Putamen (tissue), 1 donor: ENCODE measurements around the gene HMGN5.
A peak's percentile ranks its signal among the peaks of the same experiment; 100 is the strongest.

Experiments used
- DNase-seq: peaks from one replicate; pipeline ENCODE4 v3.0.0-alpha.2; 2016; ENCODE audit warnings: low spot score

Gene HMGN5, protein sequence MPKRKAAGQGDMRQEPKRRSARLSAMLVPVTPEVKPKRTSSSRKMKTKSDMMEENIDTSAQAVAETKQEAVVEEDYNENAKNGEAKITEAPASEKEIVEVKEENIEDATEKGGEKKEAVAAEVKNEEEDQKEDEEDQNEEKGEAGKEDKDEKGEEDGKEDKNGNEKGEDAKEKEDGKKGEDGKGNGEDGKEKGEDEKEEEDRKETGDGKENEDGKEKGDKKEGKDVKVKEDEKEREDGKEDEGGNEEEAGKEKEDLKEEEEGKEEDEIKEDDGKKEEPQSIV

DNA sequence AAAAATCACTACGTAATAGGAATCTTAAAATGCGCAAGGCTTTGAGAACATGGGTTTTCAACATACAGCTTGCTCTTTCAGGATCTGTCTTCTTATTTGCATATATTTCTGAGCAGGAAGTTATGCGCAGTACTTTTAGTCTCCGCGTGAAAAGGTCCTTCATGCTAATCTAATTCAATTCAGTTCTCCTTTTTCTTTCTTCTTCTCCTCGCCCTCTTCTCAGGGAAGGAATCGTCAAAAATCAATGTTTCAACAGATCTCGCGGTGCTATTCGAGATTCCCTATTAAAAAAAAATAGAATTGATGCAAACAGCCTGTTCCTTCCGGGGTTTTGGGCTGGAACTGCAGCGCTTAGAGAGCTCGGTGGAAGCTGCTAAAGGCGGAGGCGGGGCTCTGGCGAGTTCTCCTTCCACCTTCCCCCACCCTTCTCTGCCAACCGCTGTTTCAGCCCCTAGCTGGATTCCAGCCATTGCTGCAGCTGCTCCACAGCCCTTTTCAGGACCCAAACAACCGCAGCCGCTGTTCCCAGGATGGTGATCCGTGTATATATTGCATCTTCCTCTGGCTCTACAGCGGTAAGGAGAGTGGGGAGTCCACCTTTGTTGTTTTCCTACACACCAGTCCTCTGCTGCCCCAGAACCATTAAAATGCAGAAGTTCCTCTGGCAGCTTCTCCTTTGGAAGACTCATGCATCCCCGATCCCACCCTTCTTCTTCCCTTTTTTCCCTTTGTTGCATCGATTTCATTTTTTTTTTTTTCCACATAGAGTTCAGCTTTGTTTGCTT lies at the start of gene HMGN5, which contains the start of gene SH3BGRL:
TSS of gene HMGN5 (minus strand) at position 243 of the 785 bp plus-strand sequence. CDS start 80,364 bp downstream, outside the sequence.
TSS of gene SH3BGRL (plus strand) at position 432 of the 785 bp plus-strand sequence. CDS start at position 531, 99 bp downstream.
- DNase-seq, result peak; percentile 73

DNA sequence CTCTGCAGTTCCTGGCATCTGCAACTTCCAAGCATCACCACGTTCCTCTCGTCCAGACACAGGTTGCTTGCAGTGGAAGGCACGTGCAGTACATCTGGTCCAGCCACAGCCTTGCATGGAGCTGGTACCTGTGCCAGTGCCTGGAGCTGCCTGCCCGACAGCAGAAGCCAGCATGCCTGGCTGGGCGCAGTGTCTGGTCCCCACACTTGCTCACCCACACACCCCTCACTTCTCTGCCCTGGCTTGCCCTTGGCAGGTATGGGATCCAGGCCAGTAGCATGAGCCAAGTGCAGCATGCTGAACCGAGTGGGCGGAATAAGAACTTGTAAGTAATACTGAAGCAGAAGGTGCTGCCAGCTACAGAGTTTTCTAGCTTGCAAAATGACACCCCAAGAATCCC lies 40.0 kb upstream of the HMGN5 start:
- no peak for DNase-seq

DNA sequence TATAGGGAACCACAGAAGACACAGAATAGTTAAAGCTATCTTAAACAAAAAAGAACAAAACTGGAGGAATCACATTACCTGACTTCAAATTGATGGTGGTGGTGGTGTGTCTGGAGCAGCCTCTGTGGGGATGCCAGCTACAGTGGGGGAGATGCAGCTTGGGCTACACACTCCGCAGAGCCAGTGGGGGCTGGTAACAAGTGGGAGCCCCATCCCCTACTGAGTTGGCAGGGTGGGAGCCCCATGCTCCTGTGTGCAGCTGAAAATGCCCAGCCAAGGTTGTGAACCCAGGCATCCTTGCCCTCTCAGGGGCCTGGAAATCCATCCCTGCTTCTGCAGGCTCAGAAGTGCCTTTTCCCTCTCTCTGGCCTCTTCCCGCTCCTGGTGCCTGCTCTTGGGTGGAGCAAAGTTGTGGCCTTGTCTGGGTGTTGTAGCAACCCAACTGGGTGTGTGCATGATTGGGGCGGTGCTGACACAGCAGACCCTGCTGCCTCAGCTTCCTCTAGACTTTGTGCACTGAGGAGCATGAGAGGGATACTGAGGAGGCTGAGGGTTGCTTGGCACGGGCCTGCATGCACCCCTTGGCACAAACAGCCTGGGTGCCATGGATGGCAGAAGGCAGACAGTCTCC lies 39.1 kb upstream of the HMGN5 start:
- no peak for DNase-seq

DNA sequence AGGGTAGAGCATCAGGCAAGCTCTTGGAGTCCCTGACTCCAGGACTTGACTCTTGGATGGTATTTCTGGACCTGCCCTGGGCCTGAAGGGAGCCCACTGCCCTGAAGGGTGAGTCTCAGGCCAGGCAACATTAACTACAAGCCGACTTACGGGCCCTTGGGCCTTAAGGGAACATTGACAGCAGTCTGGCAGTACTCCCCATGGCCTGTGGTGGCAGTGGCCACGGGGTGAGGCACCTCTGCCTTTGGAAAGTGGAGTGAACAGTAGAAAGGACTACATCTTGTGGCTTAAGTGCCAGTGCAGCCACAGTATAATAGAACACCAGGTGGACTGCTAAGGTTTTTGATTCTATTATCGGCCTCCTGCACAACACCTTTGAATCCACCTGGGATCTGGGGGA lies 36.5 kb upstream of the HMGN5 start:
- no peak for DNase-seq

DNA sequence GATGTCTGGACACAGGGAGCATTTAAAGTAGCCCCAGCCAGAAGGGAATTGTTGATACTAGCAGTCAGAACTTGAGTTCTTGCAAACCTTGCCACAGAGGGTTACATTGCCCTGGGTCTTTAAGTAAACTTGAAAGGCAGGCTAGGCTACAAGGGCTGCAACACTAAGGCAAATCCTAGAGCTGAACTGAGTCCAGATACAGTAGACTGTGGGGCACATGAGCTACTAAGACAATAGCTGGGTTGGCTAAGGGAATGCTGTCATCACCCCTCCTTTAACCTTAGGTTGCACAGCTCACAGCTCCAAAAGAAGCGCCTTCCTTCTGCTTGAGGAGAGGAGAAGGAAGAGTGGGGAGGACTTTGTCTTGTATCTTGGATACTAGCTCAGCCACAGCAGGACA lies 35.8 kb upstream of the HMGN5 start:
- no peak for DNase-seq

DNA sequence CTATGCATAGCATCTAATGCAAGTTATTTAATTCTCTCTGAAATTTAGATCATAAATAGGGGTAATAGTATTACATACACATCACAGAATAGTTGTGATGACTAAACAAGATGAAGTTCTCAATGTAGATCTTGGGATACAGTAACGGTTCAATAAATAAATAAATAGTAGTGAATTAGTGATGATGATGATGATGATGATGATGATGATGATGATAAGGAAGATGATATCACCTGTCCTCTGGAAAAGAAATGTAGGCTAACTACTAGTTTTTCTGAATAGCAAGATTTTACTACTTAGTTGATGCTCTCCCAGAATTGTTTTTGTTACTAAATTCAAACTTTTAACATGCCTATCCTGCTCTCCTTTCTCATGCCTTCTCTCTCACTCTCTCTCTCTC lies 30.5 kb upstream of the HMGN5 start:
- no peak for DNase-seq

DNA sequence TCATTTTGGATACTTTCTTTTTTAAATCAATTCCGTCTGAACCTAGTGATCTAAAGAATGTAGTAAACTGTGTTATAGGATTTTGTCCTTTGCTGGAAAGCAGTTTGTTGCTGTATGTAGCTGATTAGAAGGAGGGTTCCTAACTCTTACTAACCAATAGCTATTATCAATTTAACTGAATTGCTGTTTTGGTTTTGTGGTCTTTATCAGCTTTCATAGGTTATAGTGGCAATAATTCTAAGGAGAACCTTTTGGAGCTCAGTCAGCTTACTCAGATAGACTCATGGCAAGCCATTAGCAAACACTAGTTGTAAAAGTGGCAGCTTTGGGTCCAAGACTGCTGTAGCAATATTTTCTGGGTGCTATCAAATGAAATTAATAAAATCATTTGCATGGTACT lies 29.8 kb upstream of the HMGN5 start:
- DNase-seq, result no peak

DNA sequence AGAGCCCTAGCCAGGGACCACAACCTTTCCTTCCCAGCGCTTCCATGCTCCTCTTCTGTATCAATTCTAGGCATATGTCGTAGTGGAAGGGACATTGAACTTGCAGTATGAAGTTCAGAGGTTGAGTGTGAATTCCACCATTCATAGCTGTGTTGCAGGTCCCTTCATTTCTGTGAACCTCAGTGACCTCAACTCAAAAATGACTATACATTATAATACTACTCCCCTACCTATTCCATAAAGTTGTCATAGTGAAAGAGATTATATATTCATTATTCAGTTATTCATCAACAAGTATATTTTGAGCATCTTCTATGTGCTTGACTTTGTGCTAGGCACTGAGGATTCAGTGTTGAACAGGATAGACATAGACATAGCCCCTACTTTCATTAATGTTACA lies 28.2 kb upstream of the HMGN5 start:
- DNase-seq, result no peak

DNA sequence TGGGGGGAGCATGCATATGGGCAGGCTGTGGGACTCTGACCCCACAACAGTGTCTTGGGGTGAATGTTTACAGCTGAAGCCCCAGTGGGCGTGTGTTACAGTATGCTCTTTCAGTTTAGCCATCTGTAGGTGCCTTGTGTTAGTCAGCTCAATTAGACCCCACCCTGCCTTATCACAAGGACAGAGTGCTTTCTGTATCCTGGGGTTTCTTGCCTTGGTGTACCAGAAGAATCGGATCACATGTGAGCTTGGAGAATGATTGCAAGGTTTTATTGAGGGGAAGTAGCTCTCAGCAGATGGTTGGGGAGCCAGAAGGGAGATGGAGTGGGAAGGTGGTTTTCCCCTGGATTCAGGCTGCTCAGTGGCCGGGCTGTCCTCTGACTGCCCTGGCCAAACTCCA lies 27.5 kb upstream of the HMGN5 start:
- DNase-seq, result no peak

DNA sequence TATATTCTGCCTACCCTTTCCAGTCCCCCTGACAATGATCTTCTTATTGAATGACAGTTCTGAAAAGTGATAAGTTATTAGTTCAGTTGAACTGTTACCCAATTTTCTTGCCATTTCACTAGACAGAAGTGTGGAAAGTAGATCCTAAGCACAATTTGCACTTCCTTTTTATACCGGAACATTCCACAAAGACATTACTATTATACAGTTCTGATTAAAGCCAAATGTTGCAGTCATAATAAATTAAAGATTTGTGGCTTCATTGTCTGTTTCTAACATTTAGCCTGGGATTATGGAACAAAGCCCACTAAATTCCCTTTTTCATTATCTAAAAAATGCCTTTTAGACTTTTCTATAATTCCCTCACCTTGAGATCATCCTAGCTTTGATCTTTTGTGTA lies 14.0 kb upstream of the HMGN5 start:
- DNase-seq, result no peak

DNA sequence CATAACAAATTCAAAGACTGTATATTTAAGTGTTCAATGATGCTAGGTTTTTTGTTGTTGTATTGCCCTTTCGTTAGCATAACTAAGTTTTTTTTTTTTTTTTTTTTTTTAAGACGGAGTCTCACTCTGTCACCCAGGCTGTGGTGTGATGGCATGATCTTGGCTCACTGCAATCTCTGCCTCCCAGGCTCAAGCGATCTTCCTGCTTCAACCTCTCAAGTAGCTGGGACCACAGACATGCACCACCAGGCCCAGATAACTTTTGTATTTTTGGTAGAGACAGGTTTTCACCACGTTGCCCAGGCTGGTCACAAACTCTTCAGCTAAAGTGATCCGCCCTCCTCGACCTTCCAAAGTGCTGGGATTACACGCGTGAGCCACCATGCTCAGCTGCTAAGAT lies 7.2 kb upstream of the HMGN5 start:
- no peak for DNase-seq

DNA sequence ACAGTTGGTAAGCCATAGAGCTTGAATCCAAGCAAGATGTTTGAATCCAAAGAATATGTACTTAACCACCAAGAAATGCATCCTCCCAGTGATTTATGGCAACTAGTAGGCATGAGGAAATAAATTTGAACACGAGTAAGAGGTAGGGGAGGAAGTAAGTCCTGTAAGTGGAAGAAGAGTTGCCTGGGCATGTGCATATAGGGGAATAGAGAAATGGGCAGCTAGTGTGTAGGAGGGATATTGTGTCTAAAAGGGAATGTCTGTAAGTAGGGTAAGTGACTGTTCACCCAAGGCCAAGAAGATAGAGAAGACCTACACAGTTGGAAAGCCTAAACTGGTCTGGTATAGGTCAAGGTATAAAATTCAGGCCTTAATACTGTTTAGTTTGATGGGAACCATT lies 4.8 kb upstream of the HMGN5 start:
- DNase-seq, result no peak

DNA sequence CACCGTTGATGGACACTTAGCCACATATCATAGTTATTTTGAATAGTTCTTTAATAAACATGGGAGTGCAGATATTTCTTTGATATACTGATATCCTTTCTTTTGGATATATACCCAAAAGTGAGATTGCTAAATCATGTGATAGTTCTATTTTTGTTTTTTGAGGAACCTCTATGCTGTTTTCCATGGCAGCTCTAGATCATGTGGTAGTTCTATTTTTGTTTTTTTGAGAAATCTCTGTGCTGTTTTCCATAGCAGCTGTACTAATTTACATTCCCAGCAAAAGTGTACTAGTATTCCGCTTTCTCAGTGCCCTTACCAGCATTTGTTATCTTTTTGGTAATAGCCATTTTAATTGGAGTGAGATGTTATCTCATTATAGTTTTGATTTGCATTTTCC lies 3.8 kb upstream of the HMGN5 start:
- no peak for DNase-seq

DNA sequence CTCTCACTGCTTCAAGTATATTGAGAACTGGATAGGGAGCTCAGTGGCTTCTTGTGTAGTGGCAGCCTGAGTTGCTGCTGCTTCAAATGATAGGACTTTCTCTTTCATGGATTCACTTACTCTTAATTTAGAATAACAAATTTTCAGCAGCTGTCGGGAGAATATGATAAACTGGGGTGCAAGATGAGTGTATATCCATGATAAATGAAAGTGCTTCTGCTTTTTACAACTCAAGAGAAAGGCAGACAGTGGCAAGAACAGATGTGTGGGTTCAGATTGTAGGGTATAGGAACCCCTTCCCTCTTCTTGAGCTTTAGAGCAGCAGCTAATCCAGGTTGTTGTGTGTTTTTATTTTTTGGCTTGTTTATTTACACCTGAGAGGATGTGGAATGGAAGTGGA lies 1.2 kb upstream of the HMGN5 start:
- peak; percentile 6 for DNase-seq

DNA sequence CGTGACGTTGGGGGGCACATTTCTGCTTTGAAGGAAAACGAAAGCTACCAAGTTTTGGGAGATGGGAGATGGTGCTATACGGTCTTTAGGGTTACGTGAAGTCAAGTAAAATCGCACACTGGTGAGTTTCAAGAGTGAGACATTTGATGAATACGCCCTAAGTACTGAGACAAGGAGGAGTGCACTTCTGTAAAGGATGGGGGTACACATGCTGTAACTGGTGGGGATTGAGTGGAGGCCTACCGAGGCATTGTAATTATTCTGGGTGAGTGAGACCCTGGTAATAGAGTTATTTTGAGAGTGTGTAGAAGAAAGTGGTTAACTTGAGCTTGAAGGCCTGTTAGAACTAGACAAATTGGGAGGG lies 725 bp upstream of the HMGN5 start:
- peak; percentile 4 for DNase-seq

DNA sequence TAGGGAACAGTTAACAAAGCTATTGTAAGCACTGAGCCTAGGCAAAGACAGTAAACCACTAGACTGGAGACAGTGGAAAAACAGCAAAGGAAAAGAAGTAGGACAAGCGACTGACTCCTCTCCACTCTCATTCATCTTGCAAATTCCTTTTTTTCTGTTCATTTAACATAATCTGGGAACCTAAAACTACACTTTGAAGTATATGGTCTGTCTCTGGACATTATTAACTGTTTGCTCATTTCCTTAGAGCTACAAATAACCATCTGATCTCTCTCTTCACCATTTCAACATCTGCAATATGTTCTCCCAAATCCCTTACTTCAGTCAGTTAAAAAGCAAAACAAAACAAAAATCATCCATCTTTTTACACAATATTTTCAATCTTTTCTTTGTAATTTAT lies 642 bp downstream of the HMGN5 start:
- no peak for DNase-seq

DNA sequence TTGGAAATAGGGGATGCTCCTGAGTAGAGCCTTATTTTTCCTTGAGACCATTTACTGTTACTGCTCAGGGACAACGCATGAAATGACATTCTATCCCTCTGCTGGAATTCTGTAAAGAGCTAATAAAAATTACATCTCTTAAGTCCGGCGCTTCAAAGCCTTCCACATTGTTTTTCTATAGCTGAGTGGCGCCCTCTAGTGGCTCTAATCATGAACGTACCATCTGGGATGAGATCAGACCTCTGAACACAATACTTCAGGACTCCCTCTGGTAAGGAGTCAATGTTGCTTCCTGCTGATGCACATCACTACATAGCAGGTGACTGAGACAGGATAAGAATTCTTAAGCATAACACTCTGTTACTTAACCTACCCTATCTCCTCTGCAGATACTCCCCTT lies 6.0 kb downstream of the HMGN5 start:
- DNase-seq, result peak; percentile 32

DNA sequence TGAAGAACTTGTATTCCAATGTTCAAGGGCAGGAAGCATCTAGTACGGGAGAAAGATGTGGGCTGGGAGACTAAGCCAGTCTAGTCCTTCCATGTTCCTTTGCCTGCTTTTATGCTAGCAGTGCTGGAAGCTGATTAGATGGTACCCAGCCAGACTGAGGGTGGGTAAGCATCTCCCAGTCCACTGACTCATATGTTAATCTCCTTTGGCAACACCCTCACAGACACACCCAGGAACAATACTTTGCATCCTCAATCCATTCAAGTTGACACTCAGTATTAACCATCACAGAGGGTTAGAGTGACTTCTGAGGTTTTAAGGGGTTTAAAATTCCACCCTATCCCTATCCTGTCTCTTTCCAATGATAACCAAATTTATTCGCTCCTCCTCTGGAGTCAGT lies 6.5 kb downstream of the HMGN5 start:
- no peak for DNase-seq

DNA sequence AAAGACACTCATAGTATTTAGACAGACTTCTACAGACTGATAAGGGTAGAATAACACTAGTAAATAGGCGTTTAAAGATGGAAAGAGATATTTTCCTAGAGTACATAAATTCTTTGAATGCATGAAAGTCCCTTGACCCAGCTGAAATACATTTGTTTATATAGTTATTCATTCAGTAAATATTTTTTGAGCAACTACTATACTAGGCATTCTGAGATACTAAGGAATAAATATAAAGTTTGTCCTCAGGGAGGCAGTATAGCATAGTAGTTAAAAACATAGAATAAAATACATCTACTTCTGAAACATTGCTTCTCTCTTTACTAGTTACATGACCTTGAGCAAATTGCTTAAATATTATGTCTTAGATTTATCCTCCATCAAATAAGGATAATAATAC lies 27.4 kb downstream of the HMGN5 start:
- no peak for DNase-seq

DNA sequence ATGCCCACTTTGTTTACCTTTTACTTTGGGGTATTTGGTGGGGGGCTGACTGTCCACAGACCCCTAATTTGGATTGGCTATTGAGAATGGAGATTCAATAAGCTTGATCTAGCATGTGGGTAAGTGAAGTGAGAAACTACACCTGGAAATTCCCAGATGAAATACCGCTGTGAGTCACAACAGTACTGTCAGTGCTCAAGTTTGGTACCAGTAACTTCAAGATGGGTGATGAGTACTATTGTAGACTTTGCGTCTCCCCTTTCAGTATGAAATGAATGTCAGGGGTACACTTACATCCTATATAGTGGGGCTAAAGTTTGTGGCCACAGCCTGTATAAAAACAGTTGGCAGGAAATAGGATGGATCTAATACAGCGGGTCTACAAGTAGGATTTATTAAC lies 33.3 kb downstream of the HMGN5 start:
- no peak for DNase-seq

DNA sequence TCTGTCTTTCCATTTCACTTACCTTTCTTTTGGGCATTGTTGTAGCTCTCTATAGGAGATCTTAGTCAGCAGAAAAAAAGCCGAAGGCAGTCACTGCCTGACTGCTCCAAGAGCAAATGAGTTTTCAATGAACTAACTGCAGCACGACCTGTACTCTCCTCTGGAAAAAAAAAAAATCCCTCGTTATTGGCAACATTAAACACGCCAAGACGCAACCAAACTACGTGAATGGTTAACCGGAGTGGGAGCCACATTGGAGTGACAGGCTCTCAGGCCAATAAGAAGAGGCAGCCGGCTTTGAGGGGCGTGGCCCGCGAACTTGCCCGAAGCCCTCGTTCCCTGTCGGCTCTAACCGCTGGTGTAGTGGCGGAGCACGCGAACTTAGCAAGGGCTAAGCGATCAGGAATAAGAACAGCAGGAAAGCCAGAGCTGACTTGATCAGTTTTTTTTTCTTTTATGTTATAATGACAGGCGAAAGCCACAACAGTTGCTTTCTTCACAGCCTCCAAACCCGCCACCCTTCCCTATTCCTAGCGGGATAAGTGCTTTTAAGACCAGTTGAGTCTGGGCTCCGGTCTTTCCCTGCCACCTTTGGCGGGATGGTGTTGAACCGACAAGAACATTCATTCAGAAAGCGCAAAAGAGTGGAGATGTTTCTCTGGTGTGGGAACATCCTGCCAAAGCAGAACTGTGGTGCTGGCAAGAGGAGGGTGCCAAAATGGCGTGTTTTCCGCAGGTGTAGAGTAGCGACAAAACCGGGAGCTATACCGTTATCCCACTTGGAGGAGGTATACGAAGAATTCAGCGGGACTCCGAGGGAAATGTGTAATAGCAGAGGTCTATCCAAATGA lies 80.0 kb downstream of the HMGN5 start:
- DNase-seq, result peak; percentile 88

DNA sequence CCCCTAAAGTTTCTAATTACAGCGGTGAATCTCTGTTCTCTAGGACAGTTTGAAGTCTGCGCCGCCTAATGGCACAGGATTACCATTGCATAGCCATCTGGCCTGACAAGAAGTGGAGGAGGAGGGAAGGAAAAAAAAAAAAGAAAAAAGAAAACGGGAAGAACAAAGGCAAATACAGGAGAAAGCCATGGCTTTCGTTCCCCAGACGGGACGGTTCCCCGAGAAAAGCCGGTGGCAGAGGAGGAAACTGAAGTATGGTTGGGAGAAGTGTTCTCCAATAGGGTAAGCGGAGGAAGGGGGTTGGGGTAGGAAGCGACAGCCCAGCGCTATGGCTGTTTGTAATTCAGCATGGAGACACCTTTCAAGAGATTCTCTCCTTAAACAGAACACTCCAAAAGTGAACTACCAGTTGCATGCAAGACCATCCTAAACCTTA lies 80.8 kb downstream of the HMGN5 start:
- peak; percentile 34 for DNase-seq
